HuH-7.5 (cell line): ENCODE data around the gene EZH1.
A peak's percentile ranks its signal among the peaks of the same experiment; 100 is the strongest.
"Not testable (repeated sequence)": the region's sequence is repeated elsewhere in the genome, so short reads cannot be mapped to it uniquely, and the experiment has no call there.

Experiments
- DNase-seq: peaks from one replicate; pipeline ENCODE4 v3.0.0; 2011; ENCODE audit warnings: low spot score

EZH1 gene

DNA sequence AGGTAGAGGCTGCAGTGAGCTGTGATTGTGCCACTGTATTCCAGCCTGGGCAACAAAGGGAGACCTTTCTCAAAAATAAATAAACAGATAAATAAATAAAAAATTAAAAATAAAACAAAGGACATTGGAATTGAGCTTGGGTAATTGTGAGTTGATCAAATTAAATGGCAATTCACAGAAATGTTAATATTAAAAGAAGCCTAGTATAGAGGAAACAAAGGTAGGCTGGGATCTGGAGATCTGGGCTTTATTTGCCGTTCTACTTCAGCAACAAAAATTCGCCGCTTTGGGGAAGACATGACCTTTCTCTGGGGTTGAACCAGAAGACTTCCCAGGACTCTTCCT is 28.1 kb upstream of the EZH1 start:
- DNase-seq = no peak

DNA sequence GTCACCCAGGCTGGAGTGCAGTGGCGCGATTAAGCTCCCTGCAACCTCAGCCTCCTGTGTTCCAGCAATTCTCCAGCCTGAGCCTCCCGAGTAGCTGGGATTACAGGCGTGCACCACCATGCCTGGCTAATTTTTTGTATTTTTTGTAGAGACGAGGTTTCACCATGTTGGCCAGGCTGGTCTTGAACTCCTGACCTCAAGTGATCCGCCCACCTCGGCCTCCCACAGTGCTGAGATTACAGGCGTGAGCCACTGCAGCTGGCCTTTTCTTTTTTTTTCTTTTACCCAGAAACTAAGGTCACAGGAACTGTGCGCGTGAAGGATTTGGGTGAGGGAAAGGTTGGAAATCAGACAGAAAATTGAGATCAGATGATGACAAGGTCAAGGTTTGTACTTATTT is 25.1 kb upstream of the EZH1 start:
- not testable (repeated sequence) for DNase-seq

GRCh38 chr17:42768006-42768405 is 23.2 kb upstream of the EZH1 start:
- DNase-seq = not testable (repeated sequence)

- no peak for DNase-seq
These were observed 22.7 kb upstream of the EZH1 start for GRCh38 chr17:42767512-42767911.

DNA sequence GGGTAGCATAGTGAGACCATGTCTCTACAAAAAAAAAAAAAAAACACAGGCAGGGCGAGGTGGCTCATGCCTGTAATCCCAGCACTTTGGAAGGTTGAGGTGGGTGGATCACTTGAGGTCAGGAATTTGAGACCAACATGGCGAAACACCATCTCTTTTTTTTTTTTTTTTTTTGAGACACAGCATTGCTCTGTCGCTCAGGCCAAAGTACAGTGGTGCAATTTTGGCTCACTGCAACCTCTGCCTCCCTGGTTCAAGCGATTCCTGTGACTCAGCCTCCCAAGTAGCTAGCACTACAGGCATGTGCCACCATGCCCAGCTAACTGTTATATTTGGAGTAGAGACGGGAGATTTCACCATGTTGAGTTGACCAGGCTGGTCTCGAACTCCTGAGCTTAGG is 21.3 kb upstream of the EZH1 start:
- DNase-seq = no peak

- DNase-seq = no peak
These were observed 16.8 kb upstream of the EZH1 start for GRCh38 chr17:42761638-42762037.

GRCh38 chr17:42760652-42761581 is 16.1 kb upstream of the EZH1 start, which contains the start of gene RAMP2:
TSS of gene RAMP2 (plus strand) at chr17:42761227. CDS start at chr17:42761262, 35 bp downstream.
- no peak for DNase-seq

DNA sequence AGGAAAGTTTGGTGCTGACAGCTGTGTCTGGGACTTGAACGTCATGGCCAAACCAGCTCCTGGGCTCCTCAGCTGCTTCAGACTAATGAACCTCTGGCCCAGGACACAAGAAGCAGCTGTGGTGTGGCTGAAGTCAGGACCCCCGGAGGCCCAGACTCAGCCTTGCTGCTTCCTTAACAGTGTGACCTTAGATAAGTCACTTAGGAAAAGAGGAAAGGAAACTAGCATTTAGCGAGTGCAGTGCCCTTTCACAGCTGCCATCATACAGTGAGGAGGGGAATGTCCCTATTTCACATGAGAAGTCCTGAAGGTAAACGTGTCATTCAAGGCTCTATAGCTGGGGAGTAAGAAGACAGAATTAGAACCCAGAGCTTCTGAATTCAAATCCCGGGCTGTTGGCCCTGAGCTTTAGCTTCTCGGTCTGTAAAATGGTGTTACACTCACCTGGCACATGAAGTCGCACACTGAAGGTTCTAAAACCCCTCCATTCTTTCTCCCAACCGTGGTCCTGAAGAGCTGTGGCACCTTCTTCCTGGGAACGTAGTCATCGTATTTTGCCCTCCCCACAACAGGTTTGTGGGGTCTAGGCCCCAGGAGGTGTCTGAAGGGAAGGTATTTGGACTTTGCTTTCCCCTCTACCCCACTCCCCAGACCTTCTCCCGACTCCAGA is 15.3 kb upstream of the EZH1 start:
- no peak for DNase-seq

GRCh38 chr17:42754782-42755181 is 9.9 kb upstream of the EZH1 start:
- no peak for DNase-seq

GRCh38 chr17:42751628-42752027 is 6.8 kb upstream of the EZH1 start:
- no peak for DNase-seq

DNA sequence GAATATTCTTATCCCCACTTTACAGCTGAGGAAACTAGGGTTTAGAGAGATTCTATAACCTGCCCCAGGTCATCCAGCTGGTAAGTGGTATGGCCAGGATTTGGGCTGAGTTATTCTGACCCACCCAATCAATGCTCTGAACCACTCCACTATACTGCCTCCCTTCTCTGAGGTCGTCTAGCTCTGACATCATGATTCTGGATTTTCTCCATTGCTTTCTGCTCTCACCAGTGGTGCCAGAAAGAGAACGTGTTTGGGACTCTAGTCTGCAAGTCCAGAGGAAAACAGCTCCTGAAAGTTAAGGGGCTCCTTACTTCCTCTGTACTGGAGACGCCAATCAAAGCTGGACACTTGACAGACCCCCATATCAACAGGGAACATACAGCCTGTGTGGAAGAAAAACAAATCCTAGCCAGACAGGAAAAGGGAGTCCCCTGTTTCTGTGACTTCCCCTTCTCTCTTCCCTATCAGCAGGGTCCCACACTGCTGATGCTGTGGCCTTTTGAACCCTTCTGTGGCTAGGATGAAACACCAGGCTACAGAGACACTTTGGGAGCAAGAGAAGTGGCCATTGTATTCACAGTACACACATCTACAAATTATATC is 6.0 kb upstream of the EZH1 start:
- no peak for DNase-seq

DNA sequence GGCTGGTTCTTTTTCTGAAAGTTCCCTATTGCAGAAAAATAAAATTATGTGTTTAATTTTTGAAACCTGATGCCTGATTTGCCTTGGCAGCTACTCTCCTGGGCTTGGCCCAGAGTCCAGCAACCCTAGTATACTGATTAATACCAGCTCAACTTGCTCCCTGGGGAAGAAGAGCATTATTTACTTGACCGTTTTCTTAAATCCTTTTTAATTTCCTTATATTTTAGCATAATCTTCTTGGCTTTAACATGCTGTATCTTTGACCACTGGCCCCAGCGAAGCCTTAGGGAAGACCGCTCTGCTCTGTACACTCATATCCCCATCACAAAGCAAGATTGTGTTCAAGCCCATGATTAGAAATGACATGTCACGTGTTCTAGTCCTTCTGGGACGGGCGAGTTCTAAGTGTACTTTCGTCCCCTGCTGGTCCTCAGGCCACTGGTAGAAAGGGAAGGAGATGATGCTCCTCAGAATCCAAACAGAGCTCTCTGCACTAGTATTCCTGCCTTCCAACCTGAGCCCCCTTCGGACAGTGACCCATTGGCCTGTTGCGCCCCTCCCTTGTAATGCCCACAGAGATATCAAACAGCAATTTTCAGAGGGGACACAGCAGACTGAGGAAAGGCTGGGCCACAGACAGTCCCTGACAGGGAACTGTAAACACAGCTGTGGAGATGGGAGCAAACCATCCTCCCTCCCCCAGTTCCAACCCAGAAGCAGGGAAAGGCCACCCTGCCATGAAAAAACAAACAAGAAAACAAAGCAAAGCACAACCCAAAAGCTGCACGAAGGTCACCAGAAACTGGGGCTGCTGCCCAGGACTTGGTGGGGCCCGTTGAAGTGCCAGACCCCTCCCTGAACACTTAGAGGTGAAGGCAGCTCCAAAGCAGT is 4.3 kb upstream of the EZH1 start:
- DNase-seq = no peak

- DNase-seq = no peak
These were observed 3.5 kb upstream of the EZH1 start for GRCh38 chr17:42748202-42748907.

GRCh38 chr17:42744283-42744805 is 496 bp downstream of the EZH1 start:
- DNase-seq = peak; percentile 65

DNA sequence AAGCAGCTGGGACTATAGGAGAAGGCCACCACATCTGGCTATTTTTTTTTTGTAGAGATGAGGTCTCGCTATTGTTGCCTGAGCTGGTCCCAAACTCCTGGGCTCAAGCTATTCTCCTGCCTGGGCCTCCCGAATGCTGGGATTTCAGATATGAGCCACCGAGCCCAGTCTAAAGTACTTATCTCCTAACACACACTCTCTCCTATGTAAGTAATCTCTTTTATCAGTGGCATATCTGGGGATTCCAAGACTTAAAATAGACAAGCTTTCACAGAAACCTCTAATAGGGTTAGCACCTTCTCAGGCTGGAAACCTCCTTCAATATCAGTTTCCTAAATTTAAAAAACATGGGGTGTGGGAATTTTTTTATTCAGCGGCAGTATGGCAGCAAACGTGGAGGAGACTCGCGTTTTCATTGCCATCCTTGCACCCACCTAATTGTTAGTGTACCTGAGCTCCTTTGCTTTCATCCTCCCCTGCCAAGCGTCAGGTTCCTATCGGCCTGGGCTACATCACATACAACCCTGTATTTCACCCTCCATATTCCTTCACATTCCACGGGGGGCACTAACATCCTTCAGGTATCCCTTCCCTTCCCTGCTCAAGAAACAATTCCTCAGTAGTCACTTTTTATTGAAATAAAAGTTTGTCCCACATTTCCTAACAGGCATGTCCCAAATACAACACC is 1.1 kb downstream of the EZH1 start:
- DNase-seq = no peak

- not testable (repeated sequence) for DNase-seq
These were observed 1.9 kb downstream of the EZH1 start for GRCh38 chr17:42742916-42743315.

DNA sequence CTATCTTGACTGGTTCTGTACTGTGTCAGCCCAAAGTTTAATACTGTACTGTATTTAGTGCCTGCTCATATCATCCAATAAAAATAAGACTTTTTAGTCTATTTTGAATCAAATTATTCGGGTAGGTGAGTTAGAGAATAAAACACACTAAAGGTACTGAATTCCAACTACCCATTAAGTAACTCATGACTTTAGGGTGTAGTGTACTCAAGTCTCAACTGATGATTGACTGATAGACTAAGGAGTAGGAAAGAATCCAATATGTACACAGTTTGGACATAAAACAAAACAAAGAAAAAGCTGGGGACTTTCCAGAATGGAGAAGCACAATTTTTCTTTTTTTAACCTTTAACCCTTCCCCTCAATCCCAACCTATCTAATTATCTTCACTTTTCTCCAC is 4.1 kb downstream of the EZH1 start:
- no peak for DNase-seq

- no peak for DNase-seq
These were observed 19.7 kb downstream of the EZH1 start for GRCh38 chr17:42725143-42725542.

DNA sequence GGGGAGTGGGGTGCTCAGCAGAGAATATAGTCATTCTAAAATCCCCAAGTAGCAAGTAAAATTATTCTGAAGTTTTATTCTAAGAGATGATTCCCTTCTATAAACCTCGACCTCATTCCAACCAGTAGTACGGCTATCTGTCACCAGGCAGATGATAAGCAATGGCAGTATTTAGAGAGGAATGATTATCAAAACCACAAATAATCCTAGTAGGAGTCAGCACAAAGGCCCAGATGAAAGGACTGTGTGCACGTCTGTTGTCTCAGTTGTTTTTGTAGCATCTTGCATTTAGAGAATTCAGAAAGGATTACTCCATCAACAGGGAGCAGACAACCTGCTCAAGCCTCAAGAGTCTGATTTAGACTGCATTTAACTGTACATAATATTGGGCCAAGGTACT is 21.2 kb downstream of the EZH1 start:
- DNase-seq = no peak

GRCh38 chr17:42720996-42721583 is 23.8 kb downstream of the EZH1 start:
- DNase-seq = peak; percentile 35
